Left renal pelvis (tissue), 4 donors: Measurements from ENCODE around the gene PINLYP. TPM values are rescaled to one million over a fixed set of nuclear protein-coding genes. Genes with fewer than 3 reads are reported as not detected.
"Not testable (repeated sequence)": the region's sequence is repeated elsewhere in the genome, so short reads cannot be mapped to it uniquely, and the experiment has no call there.

Source experiments
- DNase-seq, 4 donors: peaks; one replicate each; pipeline ENCODE4 v3.0.0-alpha.2; 2013; ENCODE audit warnings: low read depth in 4 of 4, low spot score in 3 of 4
- polyA plus RNA-seq, 4 donors: library from polyadenylated mRNA; unstranded; fragments of 120-200 nt; gene quantifications; one replicate each; pipeline ENCODE4 v1.2.1, GENCODE V29; 2013; ENCODE audit not compliant: insufficient read length in 4 of 4

The PINLYP gene
- polyA plus RNA-seq, 4 donors: 15.6 to 21.0 (median 18.8) TPM

GRCh38 chr19:43598445-43599240 is 23.0 kb downstream of the PINLYP start:
- no peak for DNase-seq

- DNase-seq: no peak
These were observed 24.2 kb downstream of the PINLYP start for GRCh38 chr19:43599635-43600295.

DNA sequence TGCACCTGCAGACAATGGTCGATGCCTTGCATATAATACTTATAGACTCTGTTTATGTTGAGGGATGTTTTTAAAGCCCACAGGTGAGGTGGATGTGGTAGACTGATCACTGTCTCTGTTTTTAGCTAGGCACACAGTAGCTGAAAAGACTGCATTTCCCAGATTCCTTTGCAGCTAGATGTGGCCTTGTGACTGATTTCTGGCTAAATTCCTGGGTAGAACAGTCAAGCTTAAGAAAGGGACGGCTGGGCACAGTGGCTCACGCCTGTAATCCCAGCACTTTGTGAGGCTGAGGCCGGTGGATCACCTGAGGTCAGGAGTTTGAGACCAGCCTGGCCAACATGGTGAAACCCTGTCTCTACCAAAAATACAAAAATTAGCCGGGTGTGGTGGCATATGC is 24.7 kb downstream of the PINLYP start:
- DNase-seq: not testable (repeated sequence)

DNA sequence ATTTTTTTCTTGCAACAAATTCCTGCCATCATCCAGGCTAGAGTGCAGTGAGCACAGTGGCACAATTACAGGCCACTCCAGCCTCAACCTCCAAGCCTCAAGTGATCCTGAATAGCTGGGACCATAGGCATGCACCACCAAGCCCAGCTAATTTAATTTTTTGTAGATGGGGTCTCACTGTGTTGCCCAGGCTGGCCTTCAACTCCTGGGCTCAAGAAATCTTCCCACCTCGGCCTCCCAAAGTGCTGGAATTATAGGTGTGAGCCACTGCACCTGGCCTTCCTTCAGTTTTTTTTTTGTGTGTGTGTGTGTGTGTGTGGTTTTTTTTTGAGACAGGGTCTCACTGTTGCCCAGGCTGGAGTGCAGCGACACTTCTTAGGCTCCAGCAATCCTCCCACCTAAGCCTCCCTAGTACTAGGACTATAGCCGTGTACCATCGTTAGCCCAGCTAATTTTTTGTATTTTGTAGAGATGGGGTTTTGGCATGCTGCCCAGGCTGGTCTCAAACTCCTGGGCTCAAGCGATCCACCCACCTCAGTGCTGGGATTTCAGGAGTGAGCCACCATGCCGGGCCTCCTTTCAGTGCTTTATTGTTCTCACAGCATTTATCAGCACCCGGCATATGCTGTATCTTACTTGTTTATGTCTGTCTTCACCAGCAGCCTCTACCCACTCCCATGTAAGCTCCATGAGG is 30.4 kb downstream of the PINLYP start:
- DNase-seq: no peak

DNA sequence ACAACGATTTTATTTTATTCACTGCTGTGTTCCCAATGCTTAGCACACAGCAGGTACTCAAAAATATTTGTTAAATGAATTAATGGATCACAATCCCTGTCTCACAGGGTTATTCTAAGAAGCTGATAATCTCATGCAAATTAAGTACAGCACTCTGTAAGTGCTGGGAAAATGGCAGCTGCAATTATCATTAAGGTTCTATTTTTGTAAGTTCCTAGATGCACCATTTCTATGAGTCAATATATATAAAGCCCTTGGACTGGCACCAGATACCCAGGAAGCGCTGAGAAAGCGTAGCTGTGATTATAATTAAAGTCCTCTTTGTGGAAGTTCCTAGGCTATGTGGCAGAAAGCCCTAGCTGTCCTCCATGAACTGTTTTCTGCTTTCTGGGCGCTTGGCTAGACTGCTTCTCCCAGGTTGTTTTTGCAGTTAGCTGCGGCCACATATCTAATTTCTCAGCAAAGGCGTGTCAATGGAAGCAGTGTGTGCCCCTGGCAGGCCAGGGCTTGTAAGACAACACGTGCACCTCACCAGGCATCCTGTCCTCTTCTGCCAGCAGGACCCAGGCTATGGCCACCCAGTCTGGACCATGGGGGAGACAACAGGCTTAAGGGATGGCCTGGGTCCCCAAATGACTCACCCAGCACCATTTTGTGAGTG is 31.1 kb downstream of the PINLYP start:
- DNase-seq: no peak

- no peak for DNase-seq
These were observed 31.9 kb downstream of the PINLYP start for GRCh38 chr19:43607238-43608205.

DNA sequence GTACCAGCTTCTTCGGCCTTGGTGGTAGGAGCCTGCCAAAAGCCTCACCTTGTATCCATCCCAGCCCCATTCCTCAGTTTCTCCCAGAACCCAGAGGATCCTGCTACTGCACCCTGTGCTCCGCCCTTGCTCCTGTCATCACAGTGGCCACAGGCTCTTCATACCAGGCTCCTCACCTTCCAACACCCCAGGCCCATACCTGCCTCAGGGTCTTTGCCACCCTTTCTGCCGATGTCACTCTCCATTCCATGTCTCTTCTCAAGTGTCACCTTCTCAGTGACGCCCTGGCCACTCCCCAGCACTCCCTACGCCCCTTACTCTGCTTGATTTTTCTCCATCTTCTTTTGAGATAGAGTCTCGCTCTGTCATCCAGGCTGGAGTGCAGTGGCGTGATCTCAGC is 34.3 kb downstream of the PINLYP start:
- no peak for DNase-seq

- DNase-seq: no peak
These were observed 34.9 kb downstream of the PINLYP start for GRCh38 chr19:43610493-43610892.

DNA sequence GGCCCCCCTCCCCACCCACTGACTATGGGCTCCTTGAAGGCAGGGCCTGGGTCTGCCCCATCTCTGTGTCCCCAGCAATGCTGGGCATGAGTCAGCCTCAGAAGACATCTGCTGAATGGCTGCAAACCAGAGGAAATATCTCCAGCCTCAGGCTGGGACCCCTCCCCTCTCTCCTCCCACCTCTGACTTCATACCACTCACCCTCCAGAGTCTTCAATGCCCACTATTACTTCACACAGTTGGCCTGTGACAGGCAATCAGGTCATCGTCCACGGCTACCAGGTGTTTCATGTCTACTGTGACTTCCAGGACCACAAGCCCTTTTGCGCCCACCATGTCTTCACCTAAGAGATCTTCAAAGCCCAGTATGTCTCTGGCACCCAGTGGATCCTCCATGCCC is 36.2 kb downstream of the PINLYP start, which contains the start of gene SRRM5:
TSS of gene SRRM5 (plus strand) at position 301 of the 400 bp plus-strand sequence. CDS start at position 335, 34 bp downstream.
- DNase-seq: no peak

- DNase-seq: no peak
These were observed 36.8 kb downstream of the PINLYP start for GRCh38 chr19:43612374-43612773.

GRCh38 chr19:43616306-43616705 is 40.7 kb downstream of the PINLYP start:
- DNase-seq: no peak

DNA sequence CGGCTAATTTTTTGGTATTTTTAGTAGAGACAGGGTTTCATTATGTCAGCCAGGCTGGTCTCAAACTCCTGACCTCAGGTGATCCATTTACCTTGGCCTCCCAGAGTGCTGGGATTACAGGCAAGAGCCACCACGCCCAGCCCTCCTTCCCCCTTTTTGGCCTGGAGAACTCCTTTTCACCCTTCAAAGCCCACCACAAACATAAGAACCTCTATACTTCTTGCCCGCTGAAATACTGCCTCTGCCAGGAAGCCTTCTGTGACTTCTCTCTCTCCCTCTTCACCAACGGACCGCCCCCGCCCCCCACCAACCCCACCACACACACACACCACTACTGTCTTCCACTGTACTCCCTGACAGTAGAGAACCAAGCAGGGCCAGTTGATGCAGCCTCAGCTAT is 41.4 kb downstream of the PINLYP start:
- no peak for DNase-seq

GRCh38 chr19:43618921-43619261 is 43.3 kb downstream of the PINLYP start:
- no peak for DNase-seq

GRCh38 chr19:43619262-43620060 is 43.9 kb downstream of the PINLYP start, which contains the start of gene ZNF428:
ZNF428 (minus strand) TSS chr19:43619629; CDS start chr19:43614304, 5,325 bp downstream.
- peak; percentile 78 to 83 (median 80) for DNase-seq

- DNase-seq: no peak
These were observed 44.7 kb downstream of the PINLYP start for GRCh38 chr19:43620061-43621001.

GRCh38 chr19:43622070-43622469 is 46.5 kb downstream of the PINLYP start:
- no peak for DNase-seq

GRCh38 chr19:43622956-43623355 is 47.4 kb downstream of the PINLYP start:
- DNase-seq: no peak
